Testis (tissue), 3 donors: ENCODE results near the gene TP73. TPM values are rescaled to one million over a fixed set of nuclear protein-coding genes. Genes with fewer than 3 reads are reported as not detected.

Experiments
- DNase-seq: peaks from one replicate; pipeline ENCODE4 v3.0.0-alpha.2; 2019
- H3K27ac ChIP-seq, 2 donors: fragments of 200-600 bp; sonication (generic); one replicate each; pipeline ENCODE4 v1.5.1; 2019
- H3K27me3 ChIP-seq: fragments of 200-600 bp; sonication (generic); one replicate; pipeline ENCODE4 v1.5.1; 2019
- H3K36me3 ChIP-seq: fragments of 200-600 bp; sonication (generic); one replicate; pipeline ENCODE4 v1.5.1; 2017; ENCODE audit warnings: low read depth; ENCODE audit errors: missing control alignments
- H3K4me1 ChIP-seq: fragments of 200-600 bp; sonication (generic); one replicate; pipeline ENCODE4 v1.5.1; 2019
- H3K4me3 ChIP-seq, 2 donors: fragments of 200-600 bp; sonication (generic); one replicate each; pipeline ENCODE4 v1.5.1; 2017 to 2019
- H3K9me3 ChIP-seq: fragments of 200-600 bp; sonication (generic); one replicate; pipeline ENCODE4 v1.5.1; 2017
- CTCF ChIP-seq, 3 experiments: fragments of 450-650 bp in 2 of 3; fragments of 200-600 bp in 1 of 3; sonication (generic) in 1 of 3; IDR thresholded peaks; one replicate each; pipeline ENCODE4 v1.5.1; 2016 to 2019; ENCODE audit warnings: antibody characterized with exemption in 3 of 3, mild to moderate bottlenecking in 2 of 3, moderate library complexity in 1 of 3
- POLR2A ChIP-seq: fragments of 450-650 bp; IDR thresholded peaks from one replicate; pipeline ENCODE4 v1.6.1; 2017; ENCODE audit warnings: antibody characterized with exemption, mild to moderate bottlenecking, moderate library complexity
- WGBS, 2 donors: methylation state at CpG; one replicate each; pipeline ENCODE4 v1.1.5; 2018; 5-methylcytosine and 5-hydroxymethylcytosine counted together
- intact Hi-C: fragments of 100-400 bp; cut with DNase I; formaldehyde crosslinking; loops from one replicate; pipeline ENCODE4 v1.15.1; 2023; ENCODE audit warnings: low total_unique reads
- polyA plus RNA-seq: library from polyadenylated mRNA; stranded (reverse); fragments of 350-450 nt; fragmentation: Illumina TruSeq; extraction: RNeasy Lipid Tissue Mini Kit (QIAGEN cat#74804); gene quantifications from one replicate; pipeline ENCODE4 v1.2.3, GENCODE V29; 2014; ENCODE audit warnings: low read depth, low replicate concordance; ENCODE audit not compliant: insufficient read depth
- small RNA-seq, 2 donors: library from RNA; depleted of rRNA; stranded (forward); fragments of <200 nt; gene quantifications; one replicate each; pipeline ENCODE3, GENCODE V24; 2016
- total RNA-seq, 2 donors: library from RNA; depleted of rRNA; stranded (reverse); fragments of >200 nt; gene quantifications; one replicate each; pipeline ENCODE4 v1.2.3, GENCODE V29; 2016

Gene TP73
- total and polyA plus RNA-seq, 3 donors from 2014 or later = 1.3 to 2.2 (median 1.5) TPM

GRCh38 chr1:3780901-3781300, 128.6 kb downstream of the TP73 start:
- TF ChIP-seq POLR2A = no peak
- TF ChIP-seq CTCF (IDR thresholded peaks at IDR 0.05) = no peak
- Histone ChIP-seq H3K36me3 (no peaks in the 10 kb centered on the region), H3K27ac (no peak overlapping the region), H3K4me1 (peaks cover 10% of the 10 kb centered on the region), H3K9me3 (no peaks in the 10 kb centered on the region), H3K27me3 (no peaks in the 10 kb centered on the region), H3K4me3 (no peak overlapping the region)
- intact Hi-C loops = no loop called here
- DNase-seq = no peak
- WGBS, 2 donors = 89 to 90% methylated on average over 21 of the region's 21 CpGs

GRCh38 chr1:3783651-3784474, 131.5 kb downstream of the TP73 start:
- Histone ChIP-seq H3K27ac (no peak overlapping the region), H3K27me3 (no peaks in the 10 kb centered on the region), H3K4me1 (no peaks in the 10 kb centered on the region), H3K9me3 (no peaks in the 10 kb centered on the region), H3K4me3 (no peak overlapping the region), H3K36me3 (no peaks in the 10 kb centered on the region)
- WGBS, 2 donors = 66 to 75% methylated on average over 29 to 30 of the region's 30 CpGs
- DNase-seq = no peak
- intact Hi-C loops = no loop called here
- TF ChIP-seq POLR2A = no peak
- no peak for TF ChIP-seq CTCF (IDR thresholded peaks at IDR 0.05)

- H3K4me1 ChIP-seq = no peaks in the 10 kb centered on the region
- no peaks in the 10 kb centered on the region for H3K36me3 ChIP-seq
- no peak overlapping the region for H3K4me3 ChIP-seq
- H3K27ac ChIP-seq = no peak overlapping the region
- WGBS, 2 donors = 66 to 74% methylated on average over 6 to 13 of the region's 13 CpGs
- DNase-seq = peak; percentile 80
- intact Hi-C loops = no loop called here
- no peaks in the 10 kb centered on the region for H3K27me3 ChIP-seq
- no peaks in the 10 kb centered on the region for H3K9me3 ChIP-seq
- TF ChIP-seq POLR2A (no peak), CTCF (IDR thresholded peaks at IDR 0.05) (no peak)
Observed at GRCh38 chr1:3785045-3785444, 132.7 kb downstream of the TP73 start.

DNA sequence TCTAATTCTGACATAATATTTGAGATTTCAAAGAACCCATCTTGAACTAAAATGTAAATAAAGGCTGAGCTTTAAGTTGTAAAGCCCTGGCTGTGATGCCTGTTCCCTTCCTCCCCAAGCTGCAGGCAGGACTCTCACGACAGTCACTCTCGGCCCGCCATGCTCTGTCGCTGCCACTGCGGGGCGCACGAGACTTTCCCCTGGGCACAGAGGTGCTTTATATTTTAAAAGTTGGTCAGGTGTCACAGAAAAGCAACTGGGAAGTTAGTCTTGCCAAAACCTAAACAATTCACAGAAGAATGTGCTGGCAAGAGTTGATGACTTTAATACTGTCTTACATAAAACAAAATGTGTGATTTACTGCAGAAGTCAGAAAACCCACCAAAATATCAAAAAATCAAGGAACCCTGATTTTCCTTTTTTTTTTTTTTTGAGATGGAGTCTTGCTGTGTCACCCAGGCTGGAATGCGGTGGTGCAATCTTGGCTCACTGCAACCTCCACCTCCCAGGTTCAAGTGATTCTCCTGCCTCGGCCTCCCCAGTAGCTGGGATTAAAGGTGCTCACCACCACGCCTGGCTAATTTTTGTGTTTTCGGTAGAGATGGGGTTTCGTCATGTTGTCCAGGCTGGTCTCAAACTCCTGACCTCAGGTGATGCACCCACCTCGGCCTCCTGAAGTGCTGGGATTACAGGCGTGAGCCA, 133.3 kb downstream of the TP73 start:
- Histone ChIP-seq H3K9me3 (no peaks in the 10 kb centered on the region), H3K27me3 (no peaks in the 10 kb centered on the region), H3K36me3 (no peaks in the 10 kb centered on the region), H3K27ac (no peak overlapping the region), H3K4me3 (no peak overlapping the region), H3K4me1 (peaks cover 4% of the 10 kb centered on the region)
- no peak for TF ChIP-seq POLR2A
- peak in 2 of 3 experiments; percentile 8 to 29 for TF ChIP-seq CTCF (IDR thresholded peaks at IDR 0.05)
- intact Hi-C loops = no loop called here
- WGBS, 2 donors = 82 to 91% methylated on average over 12 to 14 of the region's 14 CpGs
- no peak for DNase-seq

Small RNA genes within 50 kb of the gene (small RNA-seq; reads per million reads assigned to genes)
- gene RF02197 (0 reads per million in 2 donors), gene RN7SL574P (0 reads per million in 2 donors)

Other genes with a start within 250 kb of the TP73 start
- gene ARHGEF16, start 197.9 kb upstream of the TP73 start, total RNA-seq = 10 to 100 TPM; 17.1 to 25.7 TPM
- gene ARHGEF16, start 197.9 kb upstream of the TP73 start, polyA plus RNA-seq = 5.7 TPM
- gene MEGF6, start 41.0 kb upstream of the TP73 start, total RNA-seq = 10 to 100 TPM; 16.1 to 26.4 TPM
- 9.0 TPM for gene MEGF6, start 41.0 kb upstream of the TP73 start, polyA plus RNA-seq
- gene TPRG1L, start 27.5 kb upstream of the TP73 start, total RNA-seq = 10 to 100 TPM; 30.6 to 33.3 TPM
- gene TPRG1L, start 27.5 kb upstream of the TP73 start, polyA plus RNA-seq = 40.9 TPM
- gene WRAP73, start 2.4 kb upstream of the TP73 start, total RNA-seq = 10 to 100 TPM; 26.1 to 34.2 TPM
- 32.5 TPM for gene WRAP73, start 2.4 kb upstream of the TP73 start, polyA plus RNA-seq
- gene CCDC27, start 99.9 kb downstream of the TP73 start, total RNA-seq = 10 to 100 TPM; 10.6 to 18.3 TPM
- 28.4 TPM for gene CCDC27, start 99.9 kb downstream of the TP73 start, polyA plus RNA-seq
- 100 to 1,000 TPM; 205 to 213 TPM for gene SMIM1, start 120.2 kb downstream of the TP73 start, total RNA-seq
- gene SMIM1, start 120.2 kb downstream of the TP73 start, polyA plus RNA-seq = 92.9 TPM
- 10 to 100 TPM; 45.9 to 46.6 TPM for gene LRRC47, start 144.0 kb downstream of the TP73 start, total RNA-seq
- 27.6 TPM for gene LRRC47, start 144.0 kb downstream of the TP73 start, polyA plus RNA-seq
- gene CEP104, start 204.7 kb downstream of the TP73 start, total RNA-seq = 10 to 100 TPM; 41.5 to 55.1 TPM
- 80.4 TPM for gene CEP104, start 204.7 kb downstream of the TP73 start, polyA plus RNA-seq
- gene DFFB, start 205.0 kb downstream of the TP73 start, total RNA-seq = 1 to 10 TPM; 6.9 to 8.4 TPM
- gene DFFB, start 205.0 kb downstream of the TP73 start, polyA plus RNA-seq = 3.4 TPM
- gene C1orf174, start 247.8 kb downstream of the TP73 start, total RNA-seq = 10 to 100 TPM; 28.8 to 29.7 TPM
- gene C1orf174, start 247.8 kb downstream of the TP73 start, polyA plus RNA-seq = 22.9 TPM